Vagina (tissue), 2 donors: Measurements from ENCODE around the gene PTPRD.

Experiments
- POLR2A ChIP-seq, 2 donors: fragments of 450-650 bp; IDR thresholded peaks; one replicate each; pipeline ENCODE4 v1.6.1; 2017; ENCODE audit warnings: antibody characterized with exemption in 2 of 2, mild to moderate bottlenecking in 2 of 2, moderate library complexity in 2 of 2
- POLR2AphosphoS5 ChIP-seq, 2 donors: sonication (generic); formaldehyde crosslinking; IDR thresholded peaks; one replicate each; pipeline ENCODE4 v1.9.0; 2017; ENCODE audit warnings: antibody characterized with exemption in 2 of 2, mild to moderate bottlenecking in 2 of 2, low read depth in 1 of 2; ENCODE audit not compliant: insufficient read depth in 1 of 2
- TF ChIP-seq, protein P1 (sequence below), 3 experiments: fragments of 450-650 bp in 2 of 3; fragments of 200-600 bp in 1 of 3; sonication (generic) in 1 of 3; IDR thresholded peaks; one replicate each; pipeline ENCODE4 v1.5.1; 2017 to 2019; ENCODE audit warnings: antibody characterized with exemption in 3 of 3, mild to moderate bottlenecking in 2 of 3, moderate library complexity in 2 of 3

DNA sequence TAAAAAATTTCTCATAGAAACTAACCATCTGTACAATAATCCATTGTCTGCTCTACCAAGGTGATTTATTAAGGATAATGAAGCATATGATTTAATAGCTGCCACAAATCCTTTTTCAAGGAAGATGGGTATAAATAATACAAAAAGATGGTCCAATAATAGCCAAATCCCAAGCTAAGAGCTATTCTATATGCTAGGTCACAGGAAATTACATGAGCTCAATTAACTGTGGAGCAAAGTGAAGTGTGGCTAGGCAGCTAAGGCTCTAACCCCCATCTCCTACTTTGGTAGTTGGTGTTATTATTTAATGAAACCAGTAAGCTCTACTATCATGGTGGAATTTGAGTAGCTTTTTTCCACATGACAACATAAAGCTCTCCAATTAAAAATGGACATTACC is 1768.3 kb downstream of the PTPRD start:
- TF ChIP-seq POLR2A (IDR thresholded peaks at IDR 0.05) (no peak), POLR2AphosphoS5 (IDR thresholded peaks at IDR 0.05; ENCODE audit: insufficient read depth in 1 of 2, low read depth in 1 of 2) (no peak)
- TF ChIP-seq, protein P1, sequence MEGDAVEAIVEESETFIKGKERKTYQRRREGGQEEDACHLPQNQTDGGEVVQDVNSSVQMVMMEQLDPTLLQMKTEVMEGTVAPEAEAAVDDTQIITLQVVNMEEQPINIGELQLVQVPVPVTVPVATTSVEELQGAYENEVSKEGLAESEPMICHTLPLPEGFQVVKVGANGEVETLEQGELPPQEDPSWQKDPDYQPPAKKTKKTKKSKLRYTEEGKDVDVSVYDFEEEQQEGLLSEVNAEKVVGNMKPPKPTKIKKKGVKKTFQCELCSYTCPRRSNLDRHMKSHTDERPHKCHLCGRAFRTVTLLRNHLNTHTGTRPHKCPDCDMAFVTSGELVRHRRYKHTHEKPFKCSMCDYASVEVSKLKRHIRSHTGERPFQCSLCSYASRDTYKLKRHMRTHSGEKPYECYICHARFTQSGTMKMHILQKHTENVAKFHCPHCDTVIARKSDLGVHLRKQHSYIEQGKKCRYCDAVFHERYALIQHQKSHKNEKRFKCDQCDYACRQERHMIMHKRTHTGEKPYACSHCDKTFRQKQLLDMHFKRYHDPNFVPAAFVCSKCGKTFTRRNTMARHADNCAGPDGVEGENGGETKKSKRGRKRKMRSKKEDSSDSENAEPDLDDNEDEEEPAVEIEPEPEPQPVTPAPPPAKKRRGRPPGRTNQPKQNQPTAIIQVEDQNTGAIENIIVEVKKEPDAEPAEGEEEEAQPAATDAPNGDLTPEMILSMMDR (IDR thresholded peaks at IDR 0.05) = no peak
